K562 (cell line): ENCODE data around the gene EFCAB5. TPM values are rescaled to one million over a fixed set of nuclear protein-coding genes. Genes with fewer than 3 reads are reported as not detected.

ENCODE experiments used
- ATAC-seq: fragments of 200-7000 bp; cut with Tn5 transposase; 3 replicates; pipeline ENCODE4 v1.9.1; 2020; ENCODE audit warnings: moderate library complexity
- BruUV-seq: library from RNA; stranded (reverse); fragments of 400-500 nt; replicated peaks from 2 replicates; lab custom pipeline; 2021; lab: Mats Ljungman, UMichigan
- CTCF ChIA-PET: fragments of 300-600 bp; formaldehyde crosslinking; extraction: SDS; loops from one replicate; lab custom pipeline; 2021; ENCODE audit warnings: low intra/inter-chr PET ratio; lab: Yijun Ruan, JAX
- POLR2A ChIA-PET: fragments of 300-600, 350-650 bp; sonication (Branson Sonifier 250); formaldehyde crosslinking; extraction: SDS; loops from one replicate; lab custom pipeline; 2021; ENCODE audit warnings: antibody characterized with exemption, inconsistent platforms; lab: Yijun Ruan, JAX
- DNase-seq, 4 experiments: peaks; one replicate each; pipeline versions ENCODE4 v3.0.0 to v3.0.0-alpha.2; 2011 to 2018; ENCODE audit warnings: low spot score in 3 of 4, mixed read lengths in 3 of 4; ENCODE audit errors: extremely low read depth in 1 of 4
- FAIRE-seq: peaks from 2 replicates; lab custom pipeline; 2011; peaks lifted over from hg19 to GRCh38; lab: Jason Lieb, UNC
- H2AFZ ChIP-seq: 2 replicates; pipeline ENCODE4 v1.6.0; 2011; ENCODE audit warnings: low read depth, low read length, control low read depth, inconsistent platforms
- H3K27ac ChIP-seq: fragments of 200-600 bp; 3 replicates; pipeline ENCODE4 v1.8.0; 2011; ENCODE audit warnings: low read depth, mild to moderate bottlenecking, control low read depth, inconsistent platforms, low read length, moderate library complexity, mixed read lengths; ENCODE audit errors: extremely low read depth
- H3K27me3 ChIP-seq, 2 experiments: fragments of 300-600 bp in 1 of 2; 2 replicates in 1 of 2; 3 replicates in 1 of 2; pipeline versions ENCODE4 v1.6.0 to v1.8.0; 2011; ENCODE audit warnings: inconsistent platforms in 2 of 2, low read length in 2 of 2, mild to moderate bottlenecking in 1 of 2, mixed read lengths in 1 of 2, moderate library complexity in 1 of 2; ENCODE audit not compliant: control insufficient read depth in 2 of 2, insufficient read depth in 2 of 2
- H3K36me3 ChIP-seq: fragments of 300-600 bp; 3 replicates; pipeline ENCODE4 v1.8.0; 2011; ENCODE audit warnings: mild to moderate bottlenecking, low read length, inconsistent platforms; ENCODE audit not compliant: control insufficient read depth, insufficient read depth
- H3K4me1 ChIP-seq, 2 experiments: fragments of 200-600 bp in 1 of 2; replicated peaks in 1 of 2; 2 replicates in 1 of 2; 3 replicates in 1 of 2; pipeline versions ENCODE4 v1.5.1 to v1.8.0; 2011; ENCODE audit warnings: inconsistent platforms in 2 of 2, low read length in 2 of 2, mild to moderate bottlenecking in 1 of 2, mixed read lengths in 1 of 2, moderate library complexity in 1 of 2; ENCODE audit not compliant: control insufficient read depth in 2 of 2, insufficient read depth in 2 of 2
- H3K4me2 ChIP-seq: 2 replicates; pipeline ENCODE4 v1.6.1; 2011; ENCODE audit warnings: low read length, control low read depth, inconsistent platforms, mixed read lengths; ENCODE audit not compliant: insufficient read depth
- H3K4me3 ChIP-seq: fragments of 200-600 bp; sonication (generic), shearing (Covaris generic); 2 replicates; pipeline ENCODE4 v1.5.1; 2016; ENCODE audit warnings: control low read depth, inconsistent platforms
- H3K79me2 ChIP-seq: fragments of 200-600 bp; 3 replicates; pipeline ENCODE4 v1.8.0; 2011; ENCODE audit warnings: low read length, inconsistent platforms; ENCODE audit not compliant: control insufficient read depth, insufficient read depth
- H3K9ac ChIP-seq, 2 experiments: 2 replicates each; pipeline versions ENCODE4 v1.6.0 to v1.6.1; 2011; ENCODE audit warnings: low read depth in 2 of 2, low read length in 2 of 2, control low read depth in 1 of 2, inconsistent platforms in 1 of 2, mild to moderate bottlenecking in 1 of 2, mixed read lengths in 1 of 2; ENCODE audit not compliant: insufficient read depth in 1 of 2
- H3K9me1 ChIP-seq: one replicate; pipeline ENCODE4 v1.6.0; 2011; ENCODE audit warnings: inconsistent platforms, mild to moderate bottlenecking, low read length, moderate library complexity; ENCODE audit not compliant: control insufficient read depth, insufficient read depth
- H3K9me3 ChIP-seq: replicated peaks from 2 replicates; pipeline ENCODE4 v1.5.1; 2011; ENCODE audit warnings: low read depth, low read length, inconsistent platforms; ENCODE audit not compliant: control insufficient read depth, insufficient read depth
- H4K20me1 ChIP-seq: replicated peaks from 2 replicates; pipeline ENCODE4 v1.6.1; 2011; ENCODE audit warnings: low read length, inconsistent platforms, mixed read lengths; ENCODE audit not compliant: control insufficient read depth, insufficient read depth
- KAT7 ChIP-seq: sonication (generic); formaldehyde crosslinking; IDR thresholded peaks from 2 replicates; pipeline ENCODE4 v1.8.0; 2022; ENCODE audit warnings: missing genetic modification reagents, mild to moderate bottlenecking, borderline replicate concordance
- NR2C2 ChIP-seq, 2 experiments: fragments of 200-800 bp in 1 of 2; sonication (Bioruptor generic) in 1 of 2; sonication (generic) in 1 of 2; formaldehyde crosslinking in 1 of 2; IDR thresholded peaks; 2 replicates each; pipeline versions ENCODE4 v1.6.1 to v1.8.0; 2016 to 2022; ENCODE audit warnings: mild to moderate bottlenecking in 1 of 2, missing compliant biosample characterization in 1 of 2, missing genetic modification characterization in 1 of 2, missing genetic modification reagents in 1 of 2
- SNRNP70 ChIP-seq: fragments of 200-400 bp; formaldehyde crosslinking; optimal IDR thresholded peaks from 2 replicates; pipeline ENCODE3; 2017; ENCODE audit warnings: low read depth, low read length
- ZNF121 ChIP-seq: sonication (generic); formaldehyde crosslinking; conservative IDR thresholded peaks from 2 replicates; pipeline ENCODE4 v1.8.0; 2022; ENCODE audit warnings: missing genetic modification reagents
- WGBS: fragments of 100-300 bp; shearing (Covaris generic); methylation state at CpG from one replicate; pipeline ENCODE4 v1.1.6; 2016; ENCODE audit warnings: low coverage, mixed read lengths; ENCODE audit not compliant: insufficient coverage; ENCODE audit errors: missing lambda C conversion rate; 5-methylcytosine and 5-hydroxymethylcytosine counted together
- in situ Hi-C: fragments of 300-500 bp; cut with MboI; formaldehyde crosslinking; loops from 4 replicates; pipeline ENCODE4 v1.15.0; 2018; ENCODE audit warnings: inconsistent platforms, mixed read lengths
- intact Hi-C: fragments of 100-400 bp; cut with micrococcal nuclease; formaldehyde crosslinking; loops from 2 replicates; pipeline ENCODE4 v1.14.2; 2022
- polyA plus RNA-seq, 8 experiments: library from polyadenylated mRNA; depleted of rRNA in 4 of 8; stranded (reverse) in 5 of 8; unstranded in 3 of 8; fragments of >200 nt; fragmentation: Nextera tagmentation in 2 of 8; fragmentation: Illumina TruSeq in 1 of 8; extraction: Ambion mirVana in 2 of 8; extraction: Trizol in 1 of 8; gene quantifications; 2 replicates each; pipeline versions ENCODE4 v1.2.1 to v1.2.3, GENCODE V29; 2011 to 2014; ENCODE audit warnings: inconsistent platforms in 1 of 8, missing spikeins in 1 of 8
- total RNA-seq, 7 experiments: library from RNA; depleted of rRNA in 6 of 7; stranded (reverse); fragments of >200 nt in 6 of 7; fragmentation: Illumina TruSeq in 2 of 7; extraction: Trizol in 2 of 7; gene quantifications; 2 replicates each; pipeline versions ENCODE4 v1.2.1 to v1.2.3, GENCODE V29; 2011 to 2021; ENCODE audit warnings: low replicate concordance in 1 of 7
- TF ChIP-seq, protein P1 (sequence below): fragments of 200-800 bp; sonication (Bioruptor generic); IDR thresholded peaks from 2 replicates; pipeline ENCODE4 v1.6.1; 2016; ENCODE audit warnings: missing genetic modification characterization, missing compliant biosample characterization
- TF ChIP-seq, protein P2 (sequence below): sonication (generic); formaldehyde crosslinking; IDR thresholded peaks from 2 replicates; pipeline ENCODE4 v1.8.0; 2022; ENCODE audit warnings: mild to moderate bottlenecking, missing genetic modification reagents
- TF ChIP-seq, protein P3 (sequence below): fragments of 200-800 bp; sonication (Bioruptor generic); IDR thresholded peaks from 2 replicates; pipeline ENCODE4 v1.6.1; 2017; ENCODE audit warnings: missing genetic modification characterization, missing compliant biosample characterization
- TF ChIP-seq, protein P4 (sequence below): fragments of 450-650 bp; formaldehyde crosslinking; IDR thresholded peaks from 2 replicates; pipeline ENCODE4 v1.4.0; 2022; ENCODE audit warnings: missing genetic modification characterization

EFCAB5 gene
- total and polyA plus RNA-seq, 9 of the 15 experiments (the other 6 are each of a cell fraction or from before 2014, with no cell fraction given) = 0.06 to 0.11 TPM; not detected in 7

DNA sequence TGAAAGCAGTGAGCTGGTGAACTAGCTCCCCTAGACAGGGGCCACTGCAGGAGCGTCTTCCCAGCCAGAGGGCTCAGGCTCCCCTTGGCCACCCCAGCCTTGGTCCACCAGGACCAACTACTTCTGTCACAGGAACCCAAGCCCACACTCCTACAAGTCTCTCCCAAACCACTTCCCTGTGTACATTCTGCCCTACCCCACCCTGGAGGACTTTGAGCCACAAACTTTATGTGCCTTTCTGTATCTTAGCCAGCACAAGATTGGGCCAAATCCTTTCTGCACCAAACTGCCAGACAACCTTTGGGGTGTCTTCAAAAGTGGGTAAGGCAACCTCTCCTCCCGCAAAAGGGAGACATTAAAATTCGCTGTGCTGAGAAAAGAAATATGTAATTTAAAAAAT lies 31.6 kb downstream of the EFCAB5 start:
- H3K27me3 ChIP-seq = peaks cover 2 to 11% of the 10 kb centered on the region in 2 experiments; a peak in 2 of 5 replicates
- no peak overlapping the region for H3K4me3 ChIP-seq
- BruUV-seq = no TSS peak
- POLR2A ChIA-PET = interaction anchor here (0.7 kb wide), 2 partner anchors 42 to 1266 kb away, joined by 3 to 4 read pairs; no protein-coding TSS in a partner anchor
- no peaks in the 10 kb centered on the region for H3K79me2 ChIP-seq
- no peaks in the 10 kb centered on the region for H4K20me1 ChIP-seq
- FAIRE-seq = no peak
- ATAC-seq = no peak
- H3K27ac ChIP-seq = no peak overlapping the region
- H3K9me1 ChIP-seq = no peaks in the 10 kb centered on the region
- intact Hi-C loops (no loop called here), in situ Hi-C loops (no loop called here)
- CTCF ChIA-PET = no interaction called here
- 34% methylated on average over 3 of the region's 3 CpGs for WGBS
- H2AFZ ChIP-seq = no peak overlapping the region
- H3K9me3 ChIP-seq = no peaks in the 10 kb centered on the region
- no peaks in the 10 kb centered on the region for H3K36me3 ChIP-seq
- H3K9ac ChIP-seq = no peak overlapping the region; a peak in 1 of 4 replicates
- TF ChIP-seq, protein P1, sequence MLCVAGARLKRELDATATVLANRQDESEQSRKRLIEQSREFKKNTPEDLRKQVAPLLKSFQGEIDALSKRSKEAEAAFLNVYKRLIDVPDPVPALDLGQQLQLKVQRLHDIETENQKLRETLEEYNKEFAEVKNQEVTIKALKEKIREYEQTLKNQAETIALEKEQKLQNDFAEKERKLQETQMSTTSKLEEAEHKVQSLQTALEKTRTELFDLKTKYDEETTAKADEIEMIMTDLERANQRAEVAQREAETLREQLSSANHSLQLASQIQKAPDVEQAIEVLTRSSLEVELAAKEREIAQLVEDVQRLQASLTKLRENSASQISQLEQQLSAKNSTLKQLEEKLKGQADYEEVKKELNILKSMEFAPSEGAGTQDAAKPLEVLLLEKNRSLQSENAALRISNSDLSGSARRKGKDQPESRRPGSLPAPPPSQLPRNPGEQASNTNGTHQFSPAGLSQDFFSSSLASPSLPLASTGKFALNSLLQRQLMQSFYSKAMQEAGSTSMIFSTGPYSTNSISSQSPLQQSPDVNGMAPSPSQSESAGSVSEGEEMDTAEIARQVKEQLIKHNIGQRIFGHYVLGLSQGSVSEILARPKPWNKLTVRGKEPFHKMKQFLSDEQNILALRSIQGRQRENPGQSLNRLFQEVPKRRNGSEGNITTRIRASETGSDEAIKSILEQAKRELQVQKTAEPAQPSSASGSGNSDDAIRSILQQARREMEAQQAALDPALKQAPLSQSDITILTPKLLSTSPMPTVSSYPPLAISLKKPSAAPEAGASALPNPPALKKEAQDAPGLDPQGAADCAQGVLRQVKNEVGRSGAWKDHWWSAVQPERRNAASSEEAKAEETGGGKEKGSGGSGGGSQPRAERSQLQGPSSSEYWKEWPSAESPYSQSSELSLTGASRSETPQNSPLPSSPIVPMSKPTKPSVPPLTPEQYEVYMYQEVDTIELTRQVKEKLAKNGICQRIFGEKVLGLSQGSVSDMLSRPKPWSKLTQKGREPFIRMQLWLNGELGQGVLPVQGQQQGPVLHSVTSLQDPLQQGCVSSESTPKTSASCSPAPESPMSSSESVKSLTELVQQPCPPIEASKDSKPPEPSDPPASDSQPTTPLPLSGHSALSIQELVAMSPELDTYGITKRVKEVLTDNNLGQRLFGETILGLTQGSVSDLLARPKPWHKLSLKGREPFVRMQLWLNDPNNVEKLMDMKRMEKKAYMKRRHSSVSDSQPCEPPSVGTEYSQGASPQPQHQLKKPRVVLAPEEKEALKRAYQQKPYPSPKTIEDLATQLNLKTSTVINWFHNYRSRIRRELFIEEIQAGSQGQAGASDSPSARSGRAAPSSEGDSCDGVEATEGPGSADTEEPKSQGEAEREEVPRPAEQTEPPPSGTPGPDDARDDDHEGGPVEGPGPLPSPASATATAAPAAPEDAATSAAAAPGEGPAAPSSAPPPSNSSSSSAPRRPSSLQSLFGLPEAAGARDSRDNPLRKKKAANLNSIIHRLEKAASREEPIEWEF (CRISPR knock-in tag) = no peak
- TF ChIP-seq, protein P2, sequence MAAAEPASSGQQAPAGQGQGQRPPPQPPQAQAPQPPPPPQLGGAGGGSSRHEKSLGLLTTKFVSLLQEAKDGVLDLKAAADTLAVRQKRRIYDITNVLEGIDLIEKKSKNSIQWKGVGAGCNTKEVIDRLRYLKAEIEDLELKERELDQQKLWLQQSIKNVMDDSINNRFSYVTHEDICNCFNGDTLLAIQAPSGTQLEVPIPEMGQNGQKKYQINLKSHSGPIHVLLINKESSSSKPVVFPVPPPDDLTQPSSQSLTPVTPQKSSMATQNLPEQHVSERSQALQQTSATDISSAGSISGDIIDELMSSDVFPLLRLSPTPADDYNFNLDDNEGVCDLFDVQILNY (CRISPR knock-in tag) = no peak
- no peak for TF ChIP-seq SNRNP70
- TF ChIP-seq ZNF121 (CRISPR knock-in tag) = no peak
- TF ChIP-seq NR2C2 (CRISPR knock-in tag; IDR thresholded peaks at IDR 0.05) = no peak
- no peak for TF ChIP-seq NR2C2 (tag; IDR thresholded peaks at IDR 0.05)
- TF ChIP-seq KAT7 (CRISPR knock-in tag) = no peak
- TF ChIP-seq, protein P3, sequence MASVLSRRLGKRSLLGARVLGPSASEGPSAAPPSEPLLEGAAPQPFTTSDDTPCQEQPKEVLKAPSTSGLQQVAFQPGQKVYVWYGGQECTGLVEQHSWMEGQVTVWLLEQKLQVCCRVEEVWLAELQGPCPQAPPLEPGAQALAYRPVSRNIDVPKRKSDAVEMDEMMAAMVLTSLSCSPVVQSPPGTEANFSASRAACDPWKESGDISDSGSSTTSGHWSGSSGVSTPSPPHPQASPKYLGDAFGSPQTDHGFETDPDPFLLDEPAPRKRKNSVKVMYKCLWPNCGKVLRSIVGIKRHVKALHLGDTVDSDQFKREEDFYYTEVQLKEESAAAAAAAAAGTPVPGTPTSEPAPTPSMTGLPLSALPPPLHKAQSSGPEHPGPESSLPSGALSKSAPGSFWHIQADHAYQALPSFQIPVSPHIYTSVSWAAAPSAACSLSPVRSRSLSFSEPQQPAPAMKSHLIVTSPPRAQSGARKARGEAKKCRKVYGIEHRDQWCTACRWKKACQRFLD = no peak
- TF ChIP-seq, protein P4, sequence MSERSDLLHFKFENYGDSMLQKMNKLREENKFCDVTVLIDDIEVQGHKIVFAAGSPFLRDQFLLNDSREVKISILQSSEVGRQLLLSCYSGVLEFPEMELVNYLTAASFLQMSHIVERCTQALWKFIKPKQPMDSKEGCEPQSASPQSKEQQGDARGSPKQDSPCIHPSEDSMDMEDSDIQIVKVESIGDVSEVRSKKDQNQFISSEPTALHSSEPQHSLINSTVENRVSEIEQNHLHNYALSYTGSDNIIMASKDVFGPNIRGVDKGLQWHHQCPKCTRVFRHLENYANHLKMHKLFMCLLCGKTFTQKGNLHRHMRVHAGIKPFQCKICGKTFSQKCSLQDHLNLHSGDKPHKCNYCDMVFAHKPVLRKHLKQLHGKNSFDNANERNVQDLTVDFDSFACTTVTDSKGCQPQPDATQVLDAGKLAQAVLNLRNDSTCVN (CRISPR knock-in tag) = no peak
- no peak overlapping the region for H3K4me2 ChIP-seq
- peaks cover 0 to 4% of the 10 kb centered on the region in 2 experiments; a peak in 1 of 5 replicates for H3K4me1 ChIP-seq
- DNase-seq = no peak
